Fibroblast of pulmonary artery (primary cell): ENCODE data around the gene DAB2.

ENCODE experiments used
- DNase-seq: peaks from one replicate; pipeline ENCODE4 v3.0.0-alpha.2; 2010; ENCODE audit warnings: low read depth
- H3K4me3 ChIP-seq: replicated peaks from 2 replicates; pipeline ENCODE4 v1.5.1; 2011; ENCODE audit warnings: low read depth, mild to moderate bottlenecking, control low read depth, low read length, moderate library complexity
- CTCF ChIP-seq: IDR thresholded peaks from 2 replicates; pipeline ENCODE4 v1.5.1; 2011; ENCODE audit warnings: mild to moderate bottlenecking, control low read depth, low read length, inconsistent platforms; ENCODE audit errors: missing control alignments

Gene DAB2

GRCh38 chr5:39323542-39323941 lies 101.2 kb downstream of the DAB2 start:
- no peak overlapping the region for H3K4me3 ChIP-seq
- no peak for DNase-seq
- TF ChIP-seq CTCF, result no peak
